A549 treated with CORT108297 at 1 μM for 4 hours (cell line): ENCODE measurements around the gene MAGEB5. TPM values are rescaled to one million over a fixed set of nuclear protein-coding genes. Genes with fewer than 3 reads are reported as not detected.

ENCODE experiments used
- total RNA-seq: library from RNA; stranded (reverse); fragments of 200-300 nt; extraction: Qiagen RNA extraction; gene quantifications from 5 replicates; pipeline ENCODE4 v1.2.3, GENCODE V29; 2022

MAGEB5 gene, protein sequence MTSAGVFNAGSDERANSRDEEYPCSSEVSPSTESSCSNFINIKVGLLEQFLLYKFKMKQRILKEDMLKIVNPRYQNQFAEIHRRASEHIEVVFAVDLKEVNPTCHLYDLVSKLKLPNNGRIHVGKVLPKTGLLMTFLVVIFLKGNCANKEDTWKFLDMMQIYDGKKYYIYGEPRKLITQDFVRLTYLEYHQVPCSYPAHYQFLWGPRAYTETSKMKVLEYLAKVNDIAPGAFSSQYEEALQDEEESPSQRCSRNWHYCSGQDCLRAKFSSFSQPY
- total RNA-seq: not detected in 5 replicates

DNA sequence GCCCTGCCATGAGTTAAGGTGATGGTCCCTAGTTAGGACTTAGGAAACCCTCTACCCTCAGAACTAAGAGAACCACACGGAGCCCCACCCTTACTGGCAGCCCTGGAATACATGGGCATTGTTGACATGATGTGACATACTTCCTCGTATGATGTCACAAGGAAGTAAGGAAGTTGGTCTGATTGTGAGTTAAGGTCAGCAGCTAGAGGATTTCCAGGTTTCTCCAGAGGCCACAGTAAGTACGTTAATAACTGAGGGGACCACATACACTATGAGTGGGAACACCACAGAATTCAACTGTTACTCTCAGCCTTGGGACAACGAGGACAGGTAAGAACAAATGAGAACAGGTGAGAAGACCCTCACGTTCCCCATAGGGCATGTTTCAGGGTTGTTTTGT, at the start of gene MAGEB5:
MAGEB5 (plus strand) TSS at position 301 of the 400 bp plus-strand sequence. CDS start 1,133 bp downstream, outside the sequence.

GRCh38 chrX:26192204-26192603, 23.8 kb upstream of the MAGEB5 start, which contains the start of gene MAGEB6:
Gene MAGEB6 (plus strand): TSS chrX:26192440. CDS start chrX:26193847, 1,407 bp downstream.

Other genes starting within 250 kb of the MAGEB5 start
- not detected in 5 replicates for gene MAGEB18, start 77.8 kb upstream of the MAGEB5 start, total RNA-seq
- gene MAGEB6B, start 55.6 kb upstream of the MAGEB5 start, total RNA-seq: not detected in 5 replicates
- 0.03 to 0.20 TPM (median 0.06 TPM) in 4 of 5 replicates, not detected in the other for gene MAGEB6, start 23.7 kb upstream of the MAGEB5 start, total RNA-seq